Measurements from ENCODE around the gene PNMA1. TPM values are rescaled to one million over a fixed set of nuclear protein-coding genes. Genes with fewer than 3 reads are reported as not detected.
A peak's percentile ranks its signal among the peaks of the same experiment; 100 is the strongest.

Gene PNMA1
- total and polyA plus RNA-seq, 2 of the 13 experiments (the other 11 are each of a cell fraction or from before 2014, with no cell fraction given): 7.0 to 8.3 TPM

DNA sequence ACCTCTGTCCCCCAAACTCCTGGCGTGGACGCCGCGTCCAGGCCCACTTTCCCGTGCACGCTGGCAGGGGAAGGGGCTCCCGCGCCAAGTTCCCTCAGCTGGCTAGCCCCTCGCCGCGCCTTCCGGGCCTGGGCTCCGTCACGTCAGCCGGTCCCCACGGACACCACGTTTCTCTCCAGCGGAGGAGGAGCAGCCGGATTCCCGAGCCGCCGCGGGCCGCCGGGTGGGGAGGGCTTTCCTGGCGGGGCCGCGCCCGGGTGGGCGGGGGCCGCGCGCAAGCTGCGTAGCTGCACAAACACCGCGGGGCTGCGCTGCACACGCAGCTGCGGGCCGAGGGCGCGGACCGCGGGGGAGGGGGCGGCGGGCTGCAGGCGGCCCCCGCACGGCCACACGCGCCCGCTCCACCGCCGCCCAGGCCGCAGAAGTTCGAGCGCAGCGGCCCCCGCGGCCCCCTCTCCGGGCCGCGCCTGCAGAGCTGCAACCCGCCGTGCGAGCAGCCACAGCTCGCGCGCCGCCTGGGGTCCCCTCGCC, 45.1 kb upstream of the PNMA1 start (continued):
- TF ChIP-seq MBNL3 (CRISPR knock-in tag; conservative IDR thresholded peaks at IDR 0.05) (no peak), GLI4 (CRISPR knock-in tag; IDR thresholded peaks at IDR 0.05; ENCODE audit: borderline replicate concordance) (no peak), MEIS2 (CRISPR knock-in tag; IDR thresholded peaks at IDR 0.05) (0 out of 2 replicates have a peak, but pooled peaks have one; percentile 12), CREM (IDR thresholded peaks at IDR 0.05) (no peak), CREM (CRISPR knock-in tag; IDR thresholded peaks at IDR 0.05) (no peak), ZFP36L2 (CRISPR knock-in tag; IDR thresholded peaks at IDR 0.05) (no peak), SALL2 (CRISPR knock-in tag; IDR thresholded peaks at IDR 0.05) (no peak), ZBTB42 (CRISPR knock-in tag; IDR thresholded peaks at IDR 0.05) (0 out of 2 replicates have a peak, but pooled peaks have one; percentile 49), PRPF4 (IDR thresholded peaks at IDR 0.05; ENCODE audit: low read depth, low read length, poor library complexity, severe bottlenecking) (no peak), HHEX (CRISPR knock-in tag; IDR thresholded peaks at IDR 0.05) (no peak), MEIS1 (CRISPR knock-in tag; IDR thresholded peaks at IDR 0.05; ENCODE audit: borderline replicate concordance) (no peak), ZNF724P (CRISPR knock-in tag; IDR thresholded peaks at IDR 0.05; ENCODE audit: borderline replicate concordance) (no peak)
- TF ChIP-seq, protein P1, sequence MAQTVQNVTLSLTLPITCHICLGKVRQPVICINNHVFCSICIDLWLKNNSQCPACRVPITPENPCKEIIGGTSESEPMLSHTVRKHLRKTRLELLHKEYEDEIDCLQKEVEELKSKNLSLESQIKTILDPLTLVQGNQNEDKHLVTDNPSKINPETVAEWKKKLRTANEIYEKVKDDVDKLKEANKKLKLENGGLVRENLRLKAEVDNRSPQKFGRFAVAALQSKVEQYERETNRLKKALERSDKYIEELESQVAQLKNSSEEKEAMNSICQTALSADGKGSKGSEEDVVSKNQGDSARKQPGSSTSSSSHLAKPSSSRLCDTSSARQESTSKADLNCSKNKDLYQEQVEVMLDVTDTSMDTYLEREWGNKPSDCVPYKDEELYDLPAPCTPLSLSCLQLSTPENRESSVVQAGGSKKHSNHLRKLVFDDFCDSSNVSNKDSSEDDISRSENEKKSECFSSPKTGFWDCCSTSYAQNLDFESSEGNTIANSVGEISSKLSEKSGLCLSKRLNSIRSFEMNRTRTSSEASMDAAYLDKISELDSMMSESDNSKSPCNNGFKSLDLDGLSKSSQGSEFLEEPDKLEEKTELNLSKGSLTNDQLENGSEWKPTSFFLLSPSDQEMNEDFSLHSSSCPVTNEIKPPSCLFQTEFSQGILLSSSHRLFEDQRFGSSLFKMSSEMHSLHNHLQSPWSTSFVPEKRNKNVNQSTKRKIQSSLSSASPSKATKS (CRISPR knock-in tag; IDR thresholded peaks at IDR 0.05): no peak; the same call in 1 of the 2 replicates
- TF ChIP-seq, protein P2, sequence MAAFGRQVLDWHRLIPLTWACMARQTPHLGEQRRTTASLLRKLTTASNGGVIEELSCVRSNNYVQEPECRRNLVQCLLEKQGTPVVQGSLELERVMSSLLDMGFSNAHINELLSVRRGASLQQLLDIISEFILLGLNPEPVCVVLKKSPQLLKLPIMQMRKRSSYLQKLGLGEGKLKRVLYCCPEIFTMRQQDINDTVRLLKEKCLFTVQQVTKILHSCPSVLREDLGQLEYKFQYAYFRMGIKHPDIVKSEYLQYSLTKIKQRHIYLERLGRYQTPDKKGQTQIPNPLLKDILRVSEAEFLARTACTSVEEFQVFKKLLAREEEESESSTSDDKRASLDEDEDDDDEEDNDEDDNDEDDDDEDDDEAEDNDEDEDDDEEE (CRISPR knock-in tag; IDR thresholded peaks at IDR 0.05): no peak

All from HepG2 (cell line).